ENCODE results near the gene TRPM3. TPM values are rescaled to one million over a fixed set of nuclear protein-coding genes. Genes with fewer than 3 reads are reported as not detected.

Gene TRPM3
- total and polyA plus RNA-seq, 2 of the 8 experiments (the other 6 are each of a cell fraction or from before 2014, with no cell fraction given), result 2.4 to 10.9 TPM

GRCh38 chr9:70574151-70574837 is 547.1 kb downstream of the TRPM3 start:
- no peaks in the 10 kb centered on the region for H3K9me3 ChIP-seq (ENCODE audit: insufficient read depth in 2 of 2, low read depth in 1 of 2, low read length in 1 of 2)
- H3K23ac ChIP-seq (ENCODE audit: insufficient read length), result no peak overlapping the region
- H3K4ac ChIP-seq (replicated peaks; ENCODE audit: insufficient read length, low read depth, low read length), result no peak overlapping the region
- DNase-seq (ENCODE audit: low read depth in 1 of 2, low spot score in 2 of 2), result no peak
- no peak overlapping the region for H3K56ac ChIP-seq (replicated peaks; ENCODE audit: insufficient read length, low read depth, low read length)
- H3K27ac ChIP-seq (ENCODE audit: low read depth, low read length), result no peak overlapping the region
- H4K20me1 ChIP-seq (replicated peaks in 1 of 2; ENCODE audit: control insufficient read depth in 1 of 2, insufficient read depth in 2 of 2, low read length in 2 of 2), result no peaks in the 10 kb centered on the region
- CTCF ChIA-PET (ENCODE audit: partially characterized antibody), result interaction anchor here (0.6 to 2.7 kb wide), 11 partner anchors 14 to 1049 kb away, joined by 3 to 7 read pairs (median 3); no protein-coding TSS in a partner anchor
- no peak overlapping the region for H2BK15ac ChIP-seq (ENCODE audit: low read length)
- H3K9ac ChIP-seq (replicated peaks in 1 of 4; ENCODE audit: extremely low read depth in 1 of 4, low read depth in 3 of 4, low read length in 3 of 4), result no peak overlapping the region
- no peak overlapping the region for H4K5ac ChIP-seq (ENCODE audit: insufficient read length, low read depth, low read length)
- no peaks in the 10 kb centered on the region for H3K79me1 ChIP-seq (ENCODE audit: low read depth, low read length)
- H3K79me2 ChIP-seq (ENCODE audit: control insufficient read depth in 1 of 2, insufficient read depth in 2 of 2, low read length in 2 of 2), result no peaks in the 10 kb centered on the region
- H2BK20ac ChIP-seq (ENCODE audit: low read length), result no peak overlapping the region
- H2AK5ac ChIP-seq (ENCODE audit: low read depth, low read length), result no peak overlapping the region
- no peak overlapping the region for H2BK12ac ChIP-seq (ENCODE audit: low read depth, low read length)
- no peak overlapping the region for H3K18ac ChIP-seq (ENCODE audit: extremely low read depth, low read length)
- no peak for FAIRE-seq
- H2BK5ac ChIP-seq (ENCODE audit: low read depth, low read length), result no peak overlapping the region
- H4K8ac ChIP-seq (ENCODE audit: extremely low read depth, insufficient read depth, low read length), result no peak overlapping the region
- H2AFZ ChIP-seq (ENCODE audit: low read length), result no peak overlapping the region
- no peak overlapping the region for H3K4me3 ChIP-seq (ENCODE audit: extremely low read depth in 1 of 4, insufficient read depth in 2 of 4, low read depth in 3 of 4, low read length in 4 of 4)
- H3K4me1 ChIP-seq (replicated peaks in 1 of 4; ENCODE audit: control insufficient read depth in 3 of 4, insufficient read depth in 4 of 4, low read length in 3 of 4), result no peaks in the 10 kb centered on the region; a peak in 3 of 7 replicates
- no peaks in the 10 kb centered on the region for H3K36me3 ChIP-seq (ENCODE audit: control insufficient read depth in 2 of 4, insufficient read depth in 4 of 4, low read length in 3 of 4)
- POLR2A ChIA-PET (ENCODE audit: partially characterized antibody), result interaction anchor here (1.0 to 2.3 kb wide), 3 partner anchors 11 to 154 kb away, joined by 3 to 11 read pairs (median 4); no protein-coding TSS in a partner anchor
- no peak overlapping the region for H4K91ac ChIP-seq (replicated peaks; ENCODE audit: insufficient read length, low read length)
- peaks cover 3% of the 10 kb centered on the region; the same call in 1 of the 2 replicates for H3K23me2 ChIP-seq (ENCODE audit: low read depth, low read length)
- H3K4me2 ChIP-seq (ENCODE audit: insufficient read depth in 1 of 2, low read depth in 2 of 2, low read length in 2 of 2), result no peak overlapping the region
- H2BK120ac ChIP-seq (replicated peaks; ENCODE audit: low read depth, low read length), result no peak overlapping the region
- no peak overlapping the region for H3K14ac ChIP-seq (ENCODE audit: insufficient read length)
- no peaks in the 10 kb centered on the region for H3K27me3 ChIP-seq (replicated peaks in 1 of 4; ENCODE audit: control insufficient read depth in 3 of 4, extremely low read depth in 1 of 4, insufficient read depth in 3 of 4, low read length in 3 of 4)
- WGBS, 2 experiments (ENCODE audit: extremely low coverage in 1 of 2, insufficient coverage in 1 of 2, insufficient read length in 1 of 2, insufficient replicate concordance in 2 of 2, low coverage in 1 of 2, low lambda C conversion rate in 2 of 2, missing lambda C conversion rate in 1 of 2), result 73% methylated on average over 2 of the region's 2 CpGs; no CpG with 5 or more reads in 1 of the 2 experiments
- TF ChIP-seq SIRT6 (IDR thresholded peaks at IDR 0.05; ENCODE audit: low read length) (no peak), SRF (IDR thresholded peaks at IDR 0.05; ENCODE audit: low read depth, low read length) (no peak), MAFK (IDR thresholded peaks at IDR 0.05; ENCODE audit: low read depth, low read length) (no peak), CTBP2 (IDR thresholded peaks at IDR 0.05; ENCODE audit: borderline replicate concordance, insufficient read depth, insufficient read length, low read length) (no peak), POLR2A (IDR thresholded peaks at IDR 0.05; ENCODE audit: control extremely low read depth in 1 of 2, low read depth in 2 of 2, low read length in 2 of 2) (no peak), POU5F1 (IDR thresholded peaks at IDR 0.05; ENCODE audit: low read depth, low read length) (no peak), TCF12 (IDR thresholded peaks at IDR 0.05; ENCODE audit: low read depth, low read length) (no peak), EGR1 (IDR thresholded peaks at IDR 0.05; ENCODE audit: borderline replicate concordance, low read depth, low read length) (no peak), YY1 (IDR thresholded peaks at IDR 0.05; ENCODE audit: low read depth, low read length) (no peak), CEBPB (IDR thresholded peaks at IDR 0.05; ENCODE audit: low read depth, low read length) (no peak), POLR2AphosphoS5 (IDR thresholded peaks at IDR 0.05; ENCODE audit: low read depth, low read length) (no peak), HDAC6 (IDR thresholded peaks at IDR 0.05; ENCODE audit: low read depth, low read length) (no peak), ASH2L (IDR thresholded peaks at IDR 0.05; ENCODE audit: low read length) (no peak)

Measured in H1 (cell line).